OCI-LY7 (cell line): ENCODE data around the gene MOB3B. TPM values are rescaled to one million over a fixed set of nuclear protein-coding genes. Genes with fewer than 3 reads are reported as not detected.

Experiments
- BruUV-seq: library from RNA; stranded (reverse); fragments of 400-500 nt; replicated peaks from 2 replicates; lab custom pipeline; 2021; lab: Mats Ljungman, UMichigan
- CTCF ChIA-PET: fragments of 300-600 bp; sonication (Branson Sonifier 250); formaldehyde crosslinking; loops from one replicate; lab custom pipeline; 2022; ENCODE audit warnings: antibody characterized with exemption; ENCODE audit not compliant: unreplicated experiment; lab: Charles Lee
- POLR2A ChIA-PET: fragments of 300-600 bp; sonication (Branson Sonifier 250); formaldehyde crosslinking; loops from one replicate; lab custom pipeline; 2022; ENCODE audit warnings: antibody characterized with exemption; lab: Charles Lee
- DNase-seq: peaks from one replicate; pipeline ENCODE4 v3.0.0-alpha.2; 2015; ENCODE audit warnings: low spot score
- H2AFZ ChIP-seq: fragments of 200-600 bp; sonication (generic), shearing (Covaris generic); 2 replicates; pipeline ENCODE4 v1.6.1; 2014; ENCODE audit warnings: mild to moderate bottlenecking, antibody characterized with exemption, low read length, moderate library complexity
- H3K27ac ChIP-seq: fragments of 200-600 bp; sonication (generic); 2 replicates; pipeline ENCODE4 v1.5.1; 2014; ENCODE audit warnings: mixed run types, low read depth, mild to moderate bottlenecking, moderate library complexity, low read length, inconsistent platforms; ENCODE audit not compliant: poor library complexity, severe bottlenecking
- H3K36me3 ChIP-seq: fragments of 200-600 bp; sonication (generic); 2 replicates; pipeline ENCODE4 v1.6.1; 2014; ENCODE audit warnings: mild to moderate bottlenecking, antibody characterized with exemption, low read length, moderate library complexity, mixed read lengths; ENCODE audit not compliant: insufficient read depth
- H3K4me1 ChIP-seq: fragments of 200-600 bp; sonication (generic); 2 replicates; pipeline ENCODE4 v1.5.1; 2014; ENCODE audit warnings: mild to moderate bottlenecking, low read length; ENCODE audit not compliant: insufficient read depth, poor library complexity, severe bottlenecking
- H3K4me2 ChIP-seq: fragments of 200-600 bp; sonication (generic); 2 replicates; pipeline ENCODE4 v1.6.1; 2014; ENCODE audit warnings: mild to moderate bottlenecking, low read length
- H3K4me3 ChIP-seq: fragments of 200-600 bp; sonication (generic); 2 replicates; pipeline ENCODE4 v1.5.1; 2014; ENCODE audit warnings: mild to moderate bottlenecking, low read depth, low read length; ENCODE audit not compliant: poor library complexity, severe bottlenecking
- H3K79me2 ChIP-seq: fragments of 200-600 bp; sonication (generic); 2 replicates; pipeline ENCODE4 v1.6.1; 2016; ENCODE audit warnings: low read depth, mild to moderate bottlenecking, low read length, moderate library complexity, mixed read lengths; ENCODE audit not compliant: insufficient read depth
- H3K9me2 ChIP-seq: fragments of 200-600 bp; sonication (generic); 2 replicates; pipeline ENCODE4 v1.6.1; 2016; ENCODE audit warnings: mild to moderate bottlenecking, low read length, mixed read lengths; ENCODE audit not compliant: insufficient read depth
- H3K9me3 ChIP-seq: fragments of 200-600 bp; sonication (generic); 2 replicates; pipeline ENCODE4 v1.6.1; 2014; ENCODE audit warnings: mild to moderate bottlenecking, mixed run types, low read length, mixed read lengths
- H4K20me1 ChIP-seq: fragments of 200-600 bp; sonication (generic); 2 replicates; pipeline ENCODE4 v1.6.1; 2014; ENCODE audit warnings: mild to moderate bottlenecking, antibody characterized with exemption, low read length, moderate library complexity, mixed read lengths; ENCODE audit not compliant: insufficient read depth
- EZH2phosphoT487 ChIP-seq: fragments of 200-600 bp; sonication (generic); IDR thresholded peaks from 2 replicates; pipeline ENCODE4 v1.6.1; 2018; ENCODE audit warnings: low read depth, borderline replicate concordance, mild to moderate bottlenecking, mixed run types, antibody characterized with exemption, low read length, moderate library complexity, mixed read lengths
- intact Hi-C: fragments of 100-400 bp; cut with micrococcal nuclease; formaldehyde crosslinking; loops from one replicate; pipeline ENCODE4 v1.10.0; 2022; ENCODE audit not compliant: unreplicated experiment
- total RNA-seq, 2 experiments: library from RNA; depleted of rRNA in 1 of 2; stranded (reverse); fragments of >200 nt in 1 of 2; shearing (Covaris generic) in 1 of 2; gene quantifications; 2 replicates each; pipeline ENCODE4 v1.2.3, GENCODE V29; 2014 to 2022
- TF ChIP-seq, protein P1 (sequence below): fragments of 200-600 bp; sonication (generic); conservative IDR thresholded peaks from 2 replicates; pipeline ENCODE4 v1.5.1; 2014; ENCODE audit warnings: mild to moderate bottlenecking, antibody characterized with exemption, low read length, moderate library complexity, mixed read lengths

The MOB3B gene
- total RNA-seq, 2 experiments from 2014 or later = 0.04 TPM; not detected in 1

DNA sequence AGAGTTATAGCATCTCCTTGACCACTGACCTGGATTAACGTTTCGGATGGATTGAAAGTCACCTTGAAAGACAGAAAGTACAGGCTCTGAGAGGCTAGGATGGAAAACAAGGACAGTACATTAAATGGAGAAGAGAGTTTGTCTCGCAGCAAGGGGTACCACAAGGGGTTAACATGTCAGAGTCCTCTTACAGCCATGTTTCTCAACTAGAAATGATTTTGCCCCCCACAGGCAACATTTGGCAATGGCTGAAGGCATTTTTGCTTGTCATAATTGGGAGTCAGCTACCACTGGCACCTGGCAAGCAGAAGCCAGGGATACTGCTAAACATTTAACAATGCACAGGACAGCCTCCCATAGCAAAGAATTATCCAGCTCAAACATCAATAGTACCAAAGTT, 141.9 kb downstream of the MOB3B start:
- Histone ChIP-seq H3K4me1 (peaks cover 50% of the 10 kb centered on the region), H3K27ac (no peak overlapping the region), H3K4me2 (no peak overlapping the region), H4K20me1 (peaks cover 9% of the 10 kb centered on the region; the same call in 1 of the 2 replicates), H3K36me3 (no peaks in the 10 kb centered on the region), H3K79me2 (no peaks in the 10 kb centered on the region), H3K9me2 (no peaks in the 10 kb centered on the region), H3K9me3 (no peaks in the 10 kb centered on the region), H2AFZ (no peak overlapping the region), H3K4me3 (no peak overlapping the region)
- ChIA-PET CTCF (no interaction called here), POLR2A (interaction anchor here (0.7 to 1.3 kb wide), 4 partner anchors 10 to 19 kb away, joined by 3 to 5 read pairs (median 3); no protein-coding TSS in a partner anchor)
- BruUV-seq = no TSS peak
- DNase-seq = no peak
- no peak for TF ChIP-seq EZH2phosphoT487
- TF ChIP-seq, protein P1, sequence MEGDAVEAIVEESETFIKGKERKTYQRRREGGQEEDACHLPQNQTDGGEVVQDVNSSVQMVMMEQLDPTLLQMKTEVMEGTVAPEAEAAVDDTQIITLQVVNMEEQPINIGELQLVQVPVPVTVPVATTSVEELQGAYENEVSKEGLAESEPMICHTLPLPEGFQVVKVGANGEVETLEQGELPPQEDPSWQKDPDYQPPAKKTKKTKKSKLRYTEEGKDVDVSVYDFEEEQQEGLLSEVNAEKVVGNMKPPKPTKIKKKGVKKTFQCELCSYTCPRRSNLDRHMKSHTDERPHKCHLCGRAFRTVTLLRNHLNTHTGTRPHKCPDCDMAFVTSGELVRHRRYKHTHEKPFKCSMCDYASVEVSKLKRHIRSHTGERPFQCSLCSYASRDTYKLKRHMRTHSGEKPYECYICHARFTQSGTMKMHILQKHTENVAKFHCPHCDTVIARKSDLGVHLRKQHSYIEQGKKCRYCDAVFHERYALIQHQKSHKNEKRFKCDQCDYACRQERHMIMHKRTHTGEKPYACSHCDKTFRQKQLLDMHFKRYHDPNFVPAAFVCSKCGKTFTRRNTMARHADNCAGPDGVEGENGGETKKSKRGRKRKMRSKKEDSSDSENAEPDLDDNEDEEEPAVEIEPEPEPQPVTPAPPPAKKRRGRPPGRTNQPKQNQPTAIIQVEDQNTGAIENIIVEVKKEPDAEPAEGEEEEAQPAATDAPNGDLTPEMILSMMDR = 0 out of 2 replicates have a peak, but pooled peaks have one; percentile 36
- intact Hi-C loops = no loop called here

DNA sequence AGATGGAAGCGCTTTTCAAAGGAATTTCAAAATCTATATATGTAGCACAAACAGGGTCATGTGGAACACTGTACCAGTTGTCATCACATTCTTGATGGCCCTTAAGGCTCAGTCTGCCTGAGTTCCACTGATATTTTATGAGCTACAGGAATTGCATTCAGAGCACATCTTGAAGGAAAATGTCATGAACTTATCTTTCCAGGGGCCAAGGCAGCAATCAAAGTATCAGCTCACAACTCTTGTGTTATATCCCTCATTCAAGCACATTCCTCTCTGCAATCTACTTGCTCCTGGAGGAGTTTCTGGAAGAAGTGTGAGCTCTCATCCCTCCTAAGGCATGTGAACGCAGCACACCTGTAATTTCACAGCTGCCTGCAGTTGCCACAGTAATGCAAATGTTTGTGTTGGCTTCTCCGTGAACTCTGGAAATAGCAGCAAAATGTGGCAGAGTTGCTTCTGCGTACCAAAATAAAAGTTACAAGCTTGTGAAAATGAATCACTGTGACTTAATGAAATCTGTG, 143.0 kb downstream of the MOB3B start:
- Histone ChIP-seq H3K36me3 (no peaks in the 10 kb centered on the region), H3K27ac (no peak overlapping the region), H3K4me2 (peak overlapping the region; percentile 54), H3K9me3 (no peaks in the 10 kb centered on the region), H3K4me3 (no peak overlapping the region), H4K20me1 (peaks cover 9% of the 10 kb centered on the region; the same call in 1 of the 2 replicates), H3K9me2 (no peaks in the 10 kb centered on the region), H3K4me1 (peaks cover 52% of the 10 kb centered on the region), H2AFZ (no peak overlapping the region), H3K79me2 (no peaks in the 10 kb centered on the region)
- intact Hi-C loops = no loop called here
- ChIA-PET POLR2A (interaction anchor here (0.9 to 1.3 kb wide), 3 partner anchors 9 to 20 kb away, joined by 3 to 5 read pairs (median 3); no protein-coding TSS in a partner anchor), CTCF (no interaction called here)
- DNase-seq = no peak
- BruUV-seq = no TSS peak
- TF ChIP-seq, protein P1 = no peak
- TF ChIP-seq EZH2phosphoT487 = no peak

DNA sequence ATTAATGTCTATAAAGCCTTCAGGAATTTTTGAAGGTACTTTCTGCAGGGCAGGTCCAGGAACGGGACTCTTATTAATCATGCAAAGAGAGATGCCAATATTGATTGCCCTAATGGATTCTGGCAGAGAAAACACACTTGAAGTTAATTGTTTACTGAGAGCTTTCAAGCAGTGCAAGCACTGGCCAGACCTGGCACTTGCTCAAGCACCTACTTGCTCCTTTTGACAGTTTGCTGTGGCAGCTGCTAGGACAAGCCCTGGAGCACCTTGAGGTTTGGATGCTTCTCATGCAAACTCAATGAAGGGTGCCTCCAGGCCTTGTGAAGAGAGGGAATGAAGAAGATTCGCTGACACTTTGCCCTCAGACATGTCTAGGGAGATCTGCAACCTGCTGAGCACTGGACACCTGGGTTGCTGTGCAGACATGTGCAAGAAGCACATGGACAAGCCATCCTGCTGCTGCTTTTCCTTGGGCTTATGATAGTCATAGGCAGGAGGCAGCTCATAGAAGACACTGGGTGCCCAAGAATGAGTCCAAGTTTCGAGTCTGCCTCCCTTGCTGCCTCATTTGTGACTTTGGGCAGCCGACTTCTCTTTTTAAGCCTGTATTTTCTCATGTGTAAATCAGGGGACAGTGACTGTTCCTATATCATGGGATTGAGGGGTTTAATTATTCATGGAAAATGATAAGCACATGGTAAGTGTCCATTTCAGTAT, 143.8 kb downstream of the MOB3B start:
- Histone ChIP-seq H2AFZ (no peak overlapping the region), H3K27ac (no peak overlapping the region), H3K4me2 (peak overlapping the region; percentile 54), H3K4me3 (no peak overlapping the region), H3K9me3 (no peaks in the 10 kb centered on the region), H3K9me2 (no peaks in the 10 kb centered on the region), H4K20me1 (peaks cover 9% of the 10 kb centered on the region; the same call in 1 of the 2 replicates), H3K79me2 (no peaks in the 10 kb centered on the region), H3K36me3 (no peaks in the 10 kb centered on the region), H3K4me1 (peaks cover 52% of the 10 kb centered on the region)
- DNase-seq = no peak
- intact Hi-C loops = no loop called here
- POLR2A ChIA-PET = no interaction called here
- CTCF ChIA-PET = no interaction called here
- no peak for TF ChIP-seq EZH2phosphoT487
- TF ChIP-seq, protein P1 = no peak
- no TSS peak for BruUV-seq
